ENCODE data around the gene IL10RA. TPM values are rescaled to one million over a fixed set of nuclear protein-coding genes. Genes with fewer than 3 reads are reported as not detected.

Gene IL10RA
- total and polyA plus RNA-seq, 5 experiments from 2014 or later = 99.2 to 217 (median 185) TPM

- H3K27ac Mint-ChIP-seq = peak overlapping the region in 9 of 10 donors; percentile 60 to 100 (median 94)
- POLR2A ChIA-PET = interaction anchor here (0.5 to 32.2 kb wide), 5 partner anchors 10 to 279 kb away, joined by 3 to 721 read pairs (median 10); partner anchors contain the start of gene IL10RA
- ATAC-seq = peak; percentile 15 to 16
These were observed 24.7 kb downstream of the IL10RA start for GRCh38 chr11:118010738-118011461.

GRCh38 chr11:118012083-118012669 lies 26.0 kb downstream of the IL10RA start:
- DNase-seq = peak in 1 of 10 donors; percentile 39
- peak overlapping the region; percentile 2 to 72 (median 39) for H3K4me3 Mint-ChIP-seq
- ATAC-seq = peak in 1 of 2 donors; percentile 22
- H3K36me3 Mint-ChIP-seq = peaks cover 0 to under 1% (median 0%) of the 10 kb centered on the region in 3 donors
- no peaks in the 10 kb centered on the region for H3K27me3 Mint-ChIP-seq
- peak overlapping the region; percentile 27 to 95 (median 86) for H3K27ac Mint-ChIP-seq
- H3K4me1 Mint-ChIP-seq = peaks cover 72 to 100% (median 99%) of the 10 kb centered on the region in 4 donors
- POLR2A ChIA-PET = interaction anchor here (0.7 to 32.2 kb wide), 5 partner anchors 17 to 62 kb away, joined by 3 to 721 read pairs (median 6); partner anchors contain the start of gene IL10RA
- peaks cover 0 to 10% (median 4%) of the 10 kb centered on the region in 9 donors for H3K9me3 Mint-ChIP-seq

More at GRCh38 chr11:118010738-118011461, 24.7 kb downstream of the IL10RA start:
- peak in 1 of 10 donors; percentile 54 for DNase-seq
- H3K27me3 Mint-ChIP-seq = no peaks in the 10 kb centered on the region
- H3K36me3 Mint-ChIP-seq = no peaks in the 10 kb centered on the region
- H3K4me3 Mint-ChIP-seq = peak overlapping the region in 5 of 10 donors; percentile 28 to 66 (median 47)
- H3K9me3 Mint-ChIP-seq = peaks cover 0 to 10% (median 0%) of the 10 kb centered on the region in 9 donors
- H3K4me1 Mint-ChIP-seq = peaks cover 68 to 100% (median 99%) of the 10 kb centered on the region in 4 donors

GRCh38 chr11:118014022-118014421 lies 27.8 kb downstream of the IL10RA start:
- Mint-ChIP-seq H3K27me3 (no peaks in the 10 kb centered on the region), H3K27ac (peak overlapping the region in 9 of 10 donors; percentile 3 to 95 (median 56)), H3K9me3 (peaks cover 6 to 24% (median 18%) of the 10 kb centered on the region in 9 donors), H3K4me3 (peak overlapping the region in 8 of 10 donors; percentile 10 to 85 (median 73)), H3K36me3 (peaks cover 0 to 13% (median 12%) of the 10 kb centered on the region in 3 donors), H3K4me1 (peaks cover 66 to 92% (median 91%) of the 10 kb centered on the region in 4 donors)
- no peak for ATAC-seq
- DNase-seq = no peak
- POLR2A ChIA-PET = interaction anchor here (1.3 to 30.0 kb wide), 4 partner anchors 8 to 62 kb away, joined by 3 to 721 read pairs (median 8); partner anchors contain the start of gene IL10RA

GRCh38 chr11:118015385-118015841 lies 29.2 kb downstream of the IL10RA start:
- peak overlapping the region; percentile 51 to 85 (median 80) for H3K4me3 Mint-ChIP-seq
- H3K27me3 Mint-ChIP-seq = no peaks in the 10 kb centered on the region
- POLR2A ChIA-PET = interaction anchor here (1.1 to 30.0 kb wide), 13 partner anchors 9 to 65 kb away, joined by 3 to 721 read pairs (median 10); partner anchors contain the start of gene IL10RA
- peaks cover 64 to 78% (median 78%) of the 10 kb centered on the region in 4 donors for H3K4me1 Mint-ChIP-seq
- ATAC-seq (peak; percentile 71 to 79), DNase-seq (peak in 5 of 10 donors; percentile 21 to 56 (median 48))
- peak overlapping the region; percentile 80 to 95 (median 90) for H3K27ac Mint-ChIP-seq
- H3K9me3 Mint-ChIP-seq = peaks cover 6 to 29% (median 21%) of the 10 kb centered on the region in 9 donors
- H3K36me3 Mint-ChIP-seq = peaks cover 0 to 17% (median 12%) of the 10 kb centered on the region in 3 donors

- Mint-ChIP-seq H3K4me1 (peaks cover 62 to 72% (median 71%) of the 10 kb centered on the region in 4 donors), H3K27ac (peak overlapping the region; percentile 83 to 95 (median 90)), H3K27me3 (no peaks in the 10 kb centered on the region), H3K9me3 (peaks cover 10 to 31% (median 24%) of the 10 kb centered on the region in 9 donors), H3K4me3 (peak overlapping the region; percentile 51 to 85 (median 80)), H3K36me3 (peaks cover 0 to 21% (median 12%) of the 10 kb centered on the region in 3 donors)
- DNase-seq (no peak), ATAC-seq (peak; percentile 8 to 12)
- POLR2A ChIA-PET = interaction anchor here (0.8 to 30.0 kb wide), 13 partner anchors 9 to 65 kb away, joined by 3 to 721 read pairs (median 10); partner anchors contain the start of gene IL10RA
These were observed 29.9 kb downstream of the IL10RA start for GRCh38 chr11:118016104-118016503.

GRCh38 chr11:118017111-118017510 lies 30.9 kb downstream of the IL10RA start:
- ATAC-seq = no peak
- Mint-ChIP-seq H3K9me3 (peaks cover 10 to 33% (median 25%) of the 10 kb centered on the region in 9 donors), H3K4me1 (peaks cover 59 to 62% (median 61%) of the 10 kb centered on the region in 4 donors), H3K27me3 (no peaks in the 10 kb centered on the region), H3K4me3 (peak overlapping the region in 4 of 10 donors; percentile 5 to 85 (median 83)), H3K36me3 (peaks cover 0 to 21% (median 12%) of the 10 kb centered on the region in 3 donors), H3K27ac (peak overlapping the region in 6 of 10 donors; percentile 44 to 95 (median 92))
- POLR2A ChIA-PET = interaction anchor here (2.4 to 30.0 kb wide), 2 partner anchors 22 to 66 kb away, joined by 18 to 721 read pairs; partner anchors contain the start of gene IL10RA
- no peak for DNase-seq

GRCh38 chr11:118017631-118018315 lies 31.6 kb downstream of the IL10RA start:
- H3K27me3 Mint-ChIP-seq = no peaks in the 10 kb centered on the region
- peaks cover 54 to 58% (median 56%) of the 10 kb centered on the region in 4 donors for H3K4me1 Mint-ChIP-seq
- POLR2A ChIA-PET = interaction anchor here (30.0 kb wide), 1 partner anchor 23 kb away, joined by 721 read pairs; the partner anchor contains the start of gene IL10RA
- ATAC-seq (no peak), DNase-seq (no peak)
- peak overlapping the region in 7 of 10 donors; percentile 9 to 93 (median 50) for H3K27ac Mint-ChIP-seq
- peaks cover 10 to 33% (median 25%) of the 10 kb centered on the region in 9 donors for H3K9me3 Mint-ChIP-seq
- peaks cover 0 to 21% (median 12%) of the 10 kb centered on the region in 3 donors for H3K36me3 Mint-ChIP-seq
- H3K4me3 Mint-ChIP-seq = peak overlapping the region in 1 of 10 donors; percentile 12

GRCh38 chr11:118018401-118018800 lies 32.2 kb downstream of the IL10RA start:
- ATAC-seq = no peak
- peak overlapping the region in 2 of 10 donors; percentile 9 to 50 for H3K27ac Mint-ChIP-seq

GRCh38 chr11:118021146-118021545 lies 35.0 kb downstream of the IL10RA start:
- ATAC-seq (no peak), DNase-seq (no peak)
- H3K4me3 Mint-ChIP-seq = no peak overlapping the region
- H3K4me1 Mint-ChIP-seq = peaks cover 24 to 33% (median 26%) of the 10 kb centered on the region in 4 donors
- no peak overlapping the region for H3K27ac Mint-ChIP-seq
- peaks cover 0 to 21% (median 12%) of the 10 kb centered on the region in 3 donors for H3K36me3 Mint-ChIP-seq
- POLR2A ChIA-PET = interaction anchor here (0.6 to 30.0 kb wide), 8 partner anchors 8 to 70 kb away, joined by 3 to 721 read pairs (median 3); partner anchors contain the start of gene IL10RA
- no peaks in the 10 kb centered on the region for H3K27me3 Mint-ChIP-seq
- peaks cover 8 to 33% (median 24%) of the 10 kb centered on the region in 9 donors for H3K9me3 Mint-ChIP-seq

More at GRCh38 chr11:118018401-118018800, 32.2 kb downstream of the IL10RA start:
- no peak for DNase-seq
- H3K4me3 Mint-ChIP-seq = no peak overlapping the region
- no peaks in the 10 kb centered on the region for H3K27me3 Mint-ChIP-seq
- peaks cover 0 to 21% (median 12%) of the 10 kb centered on the region in 3 donors for H3K36me3 Mint-ChIP-seq
- peaks cover 10 to 33% (median 25%) of the 10 kb centered on the region in 9 donors for H3K9me3 Mint-ChIP-seq
- POLR2A ChIA-PET = interaction anchor here (1.0 to 30.0 kb wide), 2 partner anchors 23 to 191 kb away, joined by 3 to 721 read pairs; partner anchors contain the start of gene IL10RA
- H3K4me1 Mint-ChIP-seq = peaks cover 48 to 52% (median 50%) of the 10 kb centered on the region in 4 donors

GRCh38 chr11:118027694-118028093 lies 41.5 kb downstream of the IL10RA start:
- ATAC-seq (no peak), DNase-seq (no peak)
- Mint-ChIP-seq H3K36me3 (no peaks in the 10 kb centered on the region), H3K9me3 (no peaks in the 10 kb centered on the region), H3K27me3 (no peaks in the 10 kb centered on the region), H3K4me3 (no peak overlapping the region), H3K4me1 (peaks cover 21 to 50% (median 27%) of the 10 kb centered on the region in 4 donors), H3K27ac (peak overlapping the region in 1 of 10 donors; percentile 19)
- POLR2A ChIA-PET = interaction anchor here (1.0 to 2.7 kb wide), 4 partner anchors 12 to 77 kb away, joined by 3 to 10 read pairs (median 5); no protein-coding TSS in a partner anchor

- peaks cover 21 to 50% (median 31%) of the 10 kb centered on the region in 4 donors for H3K4me1 Mint-ChIP-seq
- no peak for ATAC-seq
- DNase-seq = no peak
- H3K9me3 Mint-ChIP-seq = no peaks in the 10 kb centered on the region
- H3K27ac Mint-ChIP-seq = peak overlapping the region in 5 of 10 donors; percentile 0 to 75 (median 29)
- no peak overlapping the region for H3K4me3 Mint-ChIP-seq
- no peaks in the 10 kb centered on the region for H3K27me3 Mint-ChIP-seq
- POLR2A ChIA-PET = interaction anchor here (1.0 to 3.2 kb wide), 7 partner anchors 14 to 78 kb away, joined by 3 to 20 read pairs (median 6); no protein-coding TSS in a partner anchor
- H3K36me3 Mint-ChIP-seq = no peaks in the 10 kb centered on the region
These were observed 42.4 kb downstream of the IL10RA start for GRCh38 chr11:118028626-118029025.

Measured in naive thymus-derived CD8-positive, alpha-beta T cell (primary cell).